H1 (cell line): Measurements from ENCODE around the gene EIF4E2. TPM values are rescaled to one million over a fixed set of nuclear protein-coding genes. Genes with fewer than 3 reads are reported as not detected.

Source experiments
- CTCF ChIA-PET: fragments of 300-600 bp; sonication (Branson Sonifier 250); formaldehyde crosslinking; loops from one replicate; lab custom pipeline; 2021; ENCODE audit not compliant: partially characterized antibody; lab: Charles Lee
- POLR2A ChIA-PET: fragments of 300-600 bp; sonication (Branson Sonifier 250); formaldehyde crosslinking; loops from one replicate; lab custom pipeline; 2021; ENCODE audit warnings: inconsistent platforms; ENCODE audit not compliant: partially characterized antibody; lab: Charles Lee
- DNase-seq, 2 experiments: peaks; one replicate each; pipeline versions ENCODE4 v3.0.0 to v3.0.0-alpha.2; 2010 to 2022; ENCODE audit warnings: low spot score in 2 of 2, low read depth in 1 of 2, mixed read lengths in 1 of 2
- FAIRE-seq: peaks from 2 replicates; lab custom pipeline; 2011; peaks lifted over from hg19 to GRCh38; lab: Jason Lieb, UNC
- H2AFZ ChIP-seq: 2 replicates; pipeline ENCODE4 v1.8.1; 2012; ENCODE audit warnings: low read length, inconsistent platforms
- H2AK5ac ChIP-seq: 2 replicates; pipeline ENCODE4 v1.6.1; 2013; ENCODE audit warnings: low read depth, low read length
- H2BK120ac ChIP-seq: replicated peaks from 2 replicates; pipeline ENCODE3; 2013; ENCODE audit warnings: low read depth, low read length, inconsistent platforms
- H2BK12ac ChIP-seq: 2 replicates; pipeline ENCODE4 v1.6.1; 2013; ENCODE audit warnings: low read depth, low read length
- H2BK15ac ChIP-seq: 2 replicates; pipeline ENCODE4 v1.6.1; 2013; ENCODE audit warnings: low read length
- H2BK20ac ChIP-seq: 2 replicates; pipeline ENCODE4 v1.6.1; 2013; ENCODE audit warnings: low read length
- H2BK5ac ChIP-seq: 2 replicates; pipeline ENCODE4 v1.6.1; 2013; ENCODE audit warnings: low read depth, low read length
- H3K14ac ChIP-seq: 2 replicates; pipeline ENCODE4 v1.6.1; 2013; ENCODE audit warnings: inconsistent platforms; ENCODE audit not compliant: insufficient read length
- H3K18ac ChIP-seq: 2 replicates; pipeline ENCODE4 v1.6.1; 2013; ENCODE audit warnings: low read length; ENCODE audit errors: extremely low read depth
- H3K23ac ChIP-seq: 2 replicates; pipeline ENCODE4 v1.6.1; 2013; ENCODE audit warnings: inconsistent platforms; ENCODE audit not compliant: insufficient read length
- H3K23me2 ChIP-seq: 2 replicates; pipeline ENCODE4 v1.6.1; 2013; ENCODE audit warnings: low read depth, low read length
- H3K27ac ChIP-seq: 2 replicates; pipeline ENCODE4 v1.6.1; 2011; ENCODE audit warnings: low read depth, low read length, inconsistent platforms
- H3K27me3 ChIP-seq, 4 experiments: replicated peaks in 1 of 4; 1 replicate in 1 of 4; 2 replicates in 3 of 4; pipeline versions ENCODE4 v1.6.1 to v1.8.1; 2011 to 2013; ENCODE audit warnings: low read length in 3 of 4, mild to moderate bottlenecking in 3 of 4, inconsistent platforms in 2 of 4, mixed read lengths in 2 of 4, moderate library complexity in 1 of 4; ENCODE audit not compliant: control insufficient read depth in 3 of 4, insufficient read depth in 3 of 4; ENCODE audit errors: extremely low read depth in 1 of 4
- H3K36me3 ChIP-seq, 4 experiments: 2 replicates each; pipeline versions ENCODE4 v1.6.1 to v1.8.1; 2011 to 2013; ENCODE audit warnings: mild to moderate bottlenecking in 4 of 4, low read length in 3 of 4, moderate library complexity in 2 of 4, control low read depth in 1 of 4, inconsistent platforms in 1 of 4; ENCODE audit not compliant: insufficient read depth in 4 of 4, control insufficient read depth in 2 of 4
- H3K4ac ChIP-seq: replicated peaks from 2 replicates; pipeline ENCODE3; 2013; ENCODE audit warnings: low read length, low read depth, mixed read lengths, inconsistent platforms; ENCODE audit not compliant: insufficient read length
- H3K4me1 ChIP-seq, 4 experiments: replicated peaks in 1 of 4; 1 replicate in 1 of 4; 2 replicates in 3 of 4; pipeline versions ENCODE4 v1.6.1 to v1.8.1; 2011 to 2013; ENCODE audit warnings: low read length in 3 of 4, inconsistent platforms in 2 of 4, mixed read lengths in 1 of 4; ENCODE audit not compliant: insufficient read depth in 4 of 4, control insufficient read depth in 3 of 4
- H3K4me2 ChIP-seq, 2 experiments: 2 replicates each; pipeline versions ENCODE4 v1.6.1 to v1.8.1; 2011 to 2013; ENCODE audit warnings: low read depth in 2 of 2, low read length in 2 of 2, control low read depth in 1 of 2, inconsistent platforms in 1 of 2, mild to moderate bottlenecking in 1 of 2; ENCODE audit not compliant: insufficient read depth in 1 of 2
- H3K4me3 ChIP-seq, 4 experiments: fragments of 200-600, 300-600 bp in 1 of 4; sonication (generic), shearing (Covaris generic), sonication (Bioruptor Twin) in 1 of 4; 2 replicates each; pipeline versions ENCODE4 v1.5.1 to v1.8.1; 2011 to 2016; ENCODE audit warnings: low read length in 4 of 4, low read depth in 3 of 4, control low read depth in 2 of 4, inconsistent platforms in 2 of 4, mild to moderate bottlenecking in 2 of 4, mixed read lengths in 1 of 4, moderate library complexity in 1 of 4; ENCODE audit not compliant: insufficient read depth in 2 of 4; ENCODE audit errors: extremely low read depth in 1 of 4
- H3K56ac ChIP-seq: replicated peaks from 2 replicates; pipeline ENCODE3; 2013; ENCODE audit warnings: low read depth, mild to moderate bottlenecking, mixed read lengths, low read length, inconsistent platforms; ENCODE audit not compliant: insufficient read length
- H3K79me1 ChIP-seq: 2 replicates; pipeline ENCODE4 v1.6.1; 2013; ENCODE audit warnings: low read depth, low read length, control low read depth
- H3K79me2 ChIP-seq, 2 experiments: 2 replicates each; pipeline versions ENCODE4 v1.6.1 to v1.8.1; 2012 to 2013; ENCODE audit warnings: low read length in 2 of 2, mild to moderate bottlenecking in 2 of 2, inconsistent platforms in 1 of 2; ENCODE audit not compliant: insufficient read depth in 2 of 2, control insufficient read depth in 1 of 2
- H3K9ac ChIP-seq, 4 experiments: replicated peaks in 1 of 4; 1 replicate in 1 of 4; 2 replicates in 3 of 4; pipeline versions ENCODE4 v1.6.1 to v1.8.1; 2011 to 2013; ENCODE audit warnings: low read depth in 3 of 4, low read length in 3 of 4, control low read depth in 2 of 4, mild to moderate bottlenecking in 2 of 4, moderate library complexity in 2 of 4, inconsistent platforms in 1 of 4; ENCODE audit errors: extremely low read depth in 1 of 4
- H3K9me3 ChIP-seq, 2 experiments: 2 replicates each; pipeline versions ENCODE4 v1.6.1 to v1.8.1; 2012 to 2013; ENCODE audit warnings: mild to moderate bottlenecking in 2 of 2, moderate library complexity in 2 of 2, control low read depth in 1 of 2, inconsistent platforms in 1 of 2, low read depth in 1 of 2, low read length in 1 of 2, mixed read lengths in 1 of 2; ENCODE audit not compliant: insufficient read depth in 2 of 2
- H4K20me1 ChIP-seq, 2 experiments: replicated peaks in 1 of 2; 2 replicates each; pipeline versions ENCODE3 to v1.8.1; 2011 to 2013; ENCODE audit warnings: inconsistent platforms in 2 of 2, low read length in 2 of 2, mild to moderate bottlenecking in 1 of 2; ENCODE audit not compliant: insufficient read depth in 2 of 2, control insufficient read depth in 1 of 2
- H4K5ac ChIP-seq: 2 replicates; pipeline ENCODE4 v1.6.1; 2013; ENCODE audit warnings: low read length, low read depth, mixed read lengths, inconsistent platforms; ENCODE audit not compliant: insufficient read length
- H4K8ac ChIP-seq: 2 replicates; pipeline ENCODE4 v1.8.0; 2013; ENCODE audit warnings: mild to moderate bottlenecking, moderate library complexity, low read length, inconsistent platforms; ENCODE audit not compliant: insufficient read depth; ENCODE audit errors: extremely low read depth
- H4K91ac ChIP-seq: replicated peaks from 2 replicates; pipeline ENCODE3; 2013; ENCODE audit warnings: low read length, mixed read lengths, inconsistent platforms; ENCODE audit not compliant: insufficient read length
- ATF3 ChIP-seq: IDR thresholded peaks from 2 replicates; pipeline ENCODE4 v1.6.1; 2011; ENCODE audit warnings: low read depth, mild to moderate bottlenecking, low read length; ENCODE audit not compliant: insufficient read depth
- CBX5 ChIP-seq: fragments of 300-800, 300-1000 bp; sonication (generic); IDR thresholded peaks from 2 replicates; pipeline ENCODE4 v1.7.1; 2016; ENCODE audit warnings: antibody characterized with exemption, low read length, low read depth
- CHD1 ChIP-seq: IDR thresholded peaks from 2 replicates; pipeline ENCODE4 v1.6.1; 2012; ENCODE audit warnings: low read depth, low read length, improper control_type of control experiment
- E2F6 ChIP-seq: IDR thresholded peaks from 2 replicates; pipeline ENCODE4 v1.6.1; 2012; ENCODE audit warnings: inconsistent platforms
- GABPA ChIP-seq: IDR thresholded peaks from 2 replicates; pipeline ENCODE4 v1.6.1; 2011; ENCODE audit warnings: mild to moderate bottlenecking, low read length, moderate library complexity, borderline replicate concordance; ENCODE audit not compliant: insufficient read depth
- KDM4A ChIP-seq: IDR thresholded peaks from one replicate; pipeline ENCODE4 v1.7.1; 2012; ENCODE audit warnings: low read depth, mild to moderate bottlenecking, moderate library complexity, low read length, inconsistent platforms; ENCODE audit not compliant: severe bottlenecking
- MAFK ChIP-seq: IDR thresholded peaks from 2 replicates; pipeline ENCODE4 v1.6.1; 2012; ENCODE audit warnings: low read depth, mild to moderate bottlenecking, improper control_type of control experiment, low read length
- MAX ChIP-seq: IDR thresholded peaks from 2 replicates; pipeline ENCODE4 v1.6.1; 2012; ENCODE audit warnings: inconsistent platforms
- POLR2A ChIP-seq, 2 experiments: IDR thresholded peaks; 1 replicate in 1 of 2; 2 replicates in 1 of 2; pipeline ENCODE4 v1.6.1; 2011; ENCODE audit warnings: low read depth in 2 of 2, low read length in 2 of 2, mild to moderate bottlenecking in 2 of 2; ENCODE audit errors: control extremely low read depth in 1 of 2
- RNF2 ChIP-seq: fragments of 200-900, 300-1000 bp; sonication (generic); IDR thresholded peaks from 2 replicates; pipeline ENCODE4 v1.7.1; 2016; ENCODE audit warnings: borderline replicate concordance, low read depth, mild to moderate bottlenecking, antibody characterized with exemption, low read length; ENCODE audit not compliant: poor library complexity, severe bottlenecking; ENCODE audit errors: missing control alignments
- TAF7 ChIP-seq: optimal IDR thresholded peaks from 2 replicates; pipeline ENCODE3; 2011; ENCODE audit warnings: low read depth, mild to moderate bottlenecking, inconsistent platforms, low read length, moderate library complexity, borderline replicate concordance
- WGBS, 2 experiments: shearing (Covaris generic) in 1 of 2; methylation state at CpG; one replicate each; pipeline versions ENCODE4 v1.1.6 to v1.1.7; 2013 to 2015; ENCODE audit warnings: low lambda C conversion rate in 2 of 2, mixed read lengths in 2 of 2, inconsistent platforms in 1 of 2, low coverage in 1 of 2, missing lambda C conversion rate in 1 of 2; ENCODE audit not compliant: insufficient replicate concordance in 2 of 2, insufficient coverage in 1 of 2, insufficient read length in 1 of 2; ENCODE audit errors: extremely low coverage in 1 of 2, missing lambda C conversion rate in 1 of 2; 5-methylcytosine and 5-hydroxymethylcytosine counted together
- polyA plus RNA-seq, 7 experiments: library from polyadenylated mRNA; depleted of rRNA in 3 of 7; stranded (reverse) in 5 of 7; unstranded in 2 of 7; fragments of >200 nt in 5 of 7; fragments of 200-250 nt in 2 of 7; gene quantifications; 1 replicate in 5 of 7; 2 replicates in 1 of 7; 4 replicates in 1 of 7; pipeline versions ENCODE4 v1.2.1 to v1.2.3, GENCODE V29; 2011 to 2013; ENCODE audit warnings: missing spikeins in 2 of 7, mixed read lengths in 2 of 7
- total RNA-seq: library from RNA; stranded (reverse); fragmentation: NEBNext Ultra II Directional; extraction: Animal tissue kit (Norgen Biotek cat#: 25700); gene quantifications from 2 replicates; pipeline ENCODE4 v1.2.1, GENCODE V29; 2021

The EIF4E2 gene
- total and polyA plus RNA-seq, 2 of the 8 experiments (the other 6 are each of a cell fraction or from before 2014, with no cell fraction given): 39.4 to 114 TPM

DNA sequence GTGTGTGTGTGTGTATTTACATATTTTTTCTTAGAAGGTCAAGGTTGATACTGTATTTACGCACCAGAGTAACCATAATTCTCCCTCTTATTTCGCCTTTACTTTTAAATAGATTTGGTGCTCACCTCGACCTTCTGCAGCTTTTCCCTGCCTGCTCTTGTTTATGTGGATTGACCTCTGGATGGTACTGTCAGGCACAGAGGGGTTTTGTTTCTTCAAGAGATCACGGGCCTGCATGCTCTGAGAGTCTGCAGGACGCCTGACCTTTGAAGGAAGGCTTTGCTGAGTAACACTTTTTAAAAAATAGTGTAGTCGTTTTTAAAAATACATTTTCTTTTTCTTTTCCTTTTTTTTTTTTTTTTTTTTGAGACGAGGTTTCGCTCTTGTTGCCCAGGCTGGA, 64.8 kb downstream of the EIF4E2 start:
- no peak overlapping the region for H3K18ac ChIP-seq
- no peak overlapping the region for H2BK12ac ChIP-seq
- H4K91ac ChIP-seq: no peak overlapping the region
- H3K14ac ChIP-seq: no peak overlapping the region
- H3K4ac ChIP-seq: no peak overlapping the region
- no peak overlapping the region for H3K4me3 ChIP-seq
- no peak overlapping the region for H3K56ac ChIP-seq
- H3K36me3 ChIP-seq: no peaks in the 10 kb centered on the region
- no peak overlapping the region for H3K9ac ChIP-seq
- ChIA-PET POLR2A (no interaction called here), CTCF (no interaction called here)
- H2BK15ac ChIP-seq: no peak overlapping the region
- no peaks in the 10 kb centered on the region for H3K27me3 ChIP-seq
- no peaks in the 10 kb centered on the region for H3K79me1 ChIP-seq
- H3K27ac ChIP-seq: no peak overlapping the region
- no peak overlapping the region for H4K5ac ChIP-seq
- H3K23ac ChIP-seq: no peak overlapping the region
- H2BK5ac ChIP-seq: no peak overlapping the region
- no peak overlapping the region for H2BK20ac ChIP-seq
- FAIRE-seq (no peak), DNase-seq (no peak)
- H4K8ac ChIP-seq: no peak overlapping the region
- peaks cover 0 to 1% of the 10 kb centered on the region in 2 experiments for H4K20me1 ChIP-seq
- H3K79me2 ChIP-seq: no peaks in the 10 kb centered on the region
- H2AK5ac ChIP-seq: no peak overlapping the region
- no peaks in the 10 kb centered on the region for H3K4me1 ChIP-seq
- H3K9me3 ChIP-seq: no peaks in the 10 kb centered on the region
- H2BK120ac ChIP-seq: no peak overlapping the region
- H3K23me2 ChIP-seq: peaks cover 5% of the 10 kb centered on the region; the same call in 1 of the 2 replicates
- H3K4me2 ChIP-seq: no peak overlapping the region
- TF ChIP-seq CBX5 (no peak), MAX (no peak), ATF3 (no peak), GABPA (no peak), KDM4A (no peak), RNF2 (no peak), POLR2A (IDR thresholded peaks at IDR 0.05; ENCODE audit: control extremely low read depth in 1 of 2, low read depth in 2 of 2, low read length in 2 of 2) (no peak), CHD1 (no peak), MAFK (no peak), E2F6 (no peak), TAF7 (no peak)
- WGBS, 2 experiments: 87% methylated on average over 6 of the region's 8 CpGs; no CpG with 5 or more reads in 1 of the 2 experiments
- no peak overlapping the region for H2AFZ ChIP-seq
